NCI-H146 treated with DMSO at 0.1 percent for 48 hours (cell line): ENCODE measurements around the gene DEFB132.
"Not testable (repeated sequence)": the region's sequence is repeated elsewhere in the genome, so short reads cannot be mapped to it uniquely, and the experiment has no call there.

Experiments
- DNase-seq: peaks from one replicate; lab custom pipeline; 2025; ENCODE audit not compliant: unreplicated experiment; lab: John Stamatoyannopoulos, UW

The DEFB132 gene

GRCh38 chr20:257419-257818 is at the start of gene DEFB132:
DEFB132 (plus strand) TSS chr20:257724; CDS start chr20:257779, 55 bp downstream.
- no peak for DNase-seq

GRCh38 chr20:208942-209566 is 48.5 kb upstream of the DEFB132 start:
- peak; percentile 47 for DNase-seq

- DNase-seq = no peak
Observed at GRCh38 chr20:210809-211502, 46.6 kb upstream of the DEFB132 start.

- DNase-seq = no peak
Observed at GRCh38 chr20:214383-214782, 43.1 kb upstream of the DEFB132 start.

- no peak for DNase-seq
Observed at GRCh38 chr20:215796-216195, 41.7 kb upstream of the DEFB132 start.

GRCh38 chr20:217266-217665 is 40.3 kb upstream of the DEFB132 start:
- DNase-seq = no peak

GRCh38 chr20:219290-220115 is 38.0 kb upstream of the DEFB132 start:
- DNase-seq = no peak

- no peak for DNase-seq
Observed at GRCh38 chr20:221258-221830, 36.2 kb upstream of the DEFB132 start.

GRCh38 chr20:225879-226278 is 31.6 kb upstream of the DEFB132 start:
- not testable (repeated sequence) for DNase-seq

GRCh38 chr20:226958-227357 is 30.6 kb upstream of the DEFB132 start, which contains the start of gene DEFB129:
DEFB129 (plus strand) TSS chr20:227258; CDS start chr20:227289, 31 bp downstream.
- no peak for DNase-seq

- no peak for DNase-seq
Observed at GRCh38 chr20:227439-228105, 30.0 kb upstream of the DEFB132 start.

GRCh38 chr20:235891-236290 is 21.6 kb upstream of the DEFB132 start:
- DNase-seq = no peak

GRCh38 chr20:237489-237888 is 20.0 kb upstream of the DEFB132 start:
- DNase-seq = no peak

GRCh38 chr20:237929-238328 is 19.6 kb upstream of the DEFB132 start:
- no peak for DNase-seq

- DNase-seq = no peak
Observed at GRCh38 chr20:242905-243304, 14.6 kb upstream of the DEFB132 start.

GRCh38 chr20:251354-251753 is 6.2 kb upstream of the DEFB132 start:
- DNase-seq = no peak

GRCh38 chr20:252801-253200 is 4.7 kb upstream of the DEFB132 start:
- DNase-seq = no peak

GRCh38 chr20:253447-253846 is 4.1 kb upstream of the DEFB132 start:
- not testable (repeated sequence) for DNase-seq

GRCh38 chr20:258269-258858 is 840 bp downstream of the DEFB132 start:
- no peak for DNase-seq

GRCh38 chr20:258963-259362 is 1.4 kb downstream of the DEFB132 start:
- no peak for DNase-seq

GRCh38 chr20:259981-260380 is 2.5 kb downstream of the DEFB132 start:
- DNase-seq = no peak
